Measurements from ENCODE around the gene MBD1. TPM values are rescaled to one million over a fixed set of nuclear protein-coding genes. Genes with fewer than 3 reads are reported as not detected.

Gene MBD1
- total and polyA plus RNA-seq, 10 of the 15 experiments (the other 5 are each of a cell fraction or from before 2014, with no cell fraction given), result 8.4 to 97.7 (median 59.9) TPM

- TF ChIP-seq ZZZ3 (IDR thresholded peaks at IDR 0.05; ENCODE audit: control insufficient read depth, insufficient read length, low read depth), result no peak
- TF ChIP-seq BCLAF1 (IDR thresholded peaks at IDR 0.05), result no peak
- no peak for TF ChIP-seq NFYB (IDR thresholded peaks at IDR 0.05; ENCODE audit: insufficient read depth, low read depth, low read length)
- no peak for TF ChIP-seq EGR1 (IDR thresholded peaks at IDR 0.05; ENCODE audit: borderline replicate concordance in 1 of 2, low read depth in 2 of 2, low read length in 2 of 2)
Observed at GRCh38 chr18:50274044-50274442, 7.3 kb downstream of the MBD1 start (continued).

GRCh38 chr18:50273203-50274043 lies 7.9 kb downstream of the MBD1 start:
- ATAC-seq (no peak), FAIRE-seq (no peak), DNase-seq (ENCODE audit: low read depth, low spot score) (no peak)
- CTCF ChIA-PET, result no interaction called here
- Histone ChIP-seq H3K4me1 (ENCODE audit: control insufficient read depth, insufficient read depth, low read length) (peaks cover 7% of the 10 kb centered on the region; the same call in 1 of the 2 replicates), H3K4me2 (ENCODE audit: control insufficient read depth, insufficient read depth) (no peak overlapping the region), H3K9me3 (replicated peaks; ENCODE audit: control insufficient read depth, insufficient read depth, low read length) (no peaks in the 10 kb centered on the region), H3K79me2 (ENCODE audit: control insufficient read depth, insufficient read depth, low read length) (peaks cover 6% of the 10 kb centered on the region), H4K20me1 (ENCODE audit: control insufficient read depth, insufficient read depth) (no peaks in the 10 kb centered on the region), H3K4me3 (no peak overlapping the region), H3K27me3 (replicated peaks in 1 of 2; ENCODE audit: control insufficient read depth in 2 of 2, insufficient read depth in 2 of 2, low read length in 1 of 2) (no peaks in the 10 kb centered on the region), H3K9ac (ENCODE audit: control insufficient read depth, insufficient read depth, low read length) (no peak overlapping the region), H2AFZ (ENCODE audit: control insufficient read depth, low read depth, low read length) (no peak overlapping the region), H3K36me3 (ENCODE audit: control insufficient read depth in 2 of 2, insufficient read depth in 2 of 2, low read length in 1 of 2) (peaks cover 46 to 68% of the 10 kb centered on the region in 2 experiments), H3K27ac (ENCODE audit: control insufficient read depth, insufficient read depth) (no peak overlapping the region)
- SMC1A ChIA-PET (ENCODE audit: uncharacterized antibody, unreplicated experiment), result interaction anchor here (1.2 kb wide), 1 partner anchor 116 kb away, joined by 3 read pairs; no protein-coding TSS in a partner anchor
- POLR2A ChIA-PET, result interaction anchor here (0.5 kb wide), 1 partner anchor 1339 kb away, joined by 3 read pairs; no protein-coding TSS in a partner anchor
- intact Hi-C loops (cut with micrococcal nuclease; ENCODE audit: unreplicated experiment), result no loop called here
- WGBS (ENCODE audit: insufficient coverage, insufficient replicate concordance, low lambda C conversion rate, missing lambda C conversion rate), result 97% methylated on average over 23 of the region's 23 CpGs
- in situ Hi-C loops (cut with MboI), result no loop called here
- no TSS peak for BruUV-seq (replicated peaks)
- RAD21 ChIA-PET (ENCODE audit: unreplicated experiment), result no interaction called here
- TF ChIP-seq RELA (IDR thresholded peaks at IDR 0.05; ENCODE audit: borderline replicate concordance, partially characterized antibody) (no peak), NFYA (IDR thresholded peaks at IDR 0.05; ENCODE audit: borderline replicate concordance, low read depth, low read length) (no peak), ELK1 (IDR thresholded peaks at IDR 0.05; ENCODE audit: low read depth, low read length) (no peak), NBN (IDR thresholded peaks at IDR 0.05) (no peak), USF2 (IDR thresholded peaks at IDR 0.05; ENCODE audit: borderline replicate concordance, low read depth, low read length) (no peak), ATF3 (IDR thresholded peaks at IDR 0.05; ENCODE audit: borderline replicate concordance, extremely low read depth, low read depth, low read length) (no peak)

Measured in GM12878 (cell line).